Spleen (tissue), 11 donors: ENCODE results near the gene TMEM52B. TPM values are rescaled to one million over a fixed set of nuclear protein-coding genes. Genes with fewer than 3 reads are reported as not detected.
"Not testable (repeated sequence)": the region's sequence is repeated elsewhere in the genome, so short reads cannot be mapped to it uniquely, and the experiment has no call there.

Experiments used
- DNase-seq: peaks from one replicate; pipeline ENCODE4 v3.0.0-alpha.2; 2020
- H3K27ac ChIP-seq, 8 donors: fragments of 200-600 bp; sonication (generic) in 7 of 8; 1 replicate in 4 of 8; 2 replicates in 4 of 8; pipeline versions ENCODE4 v1.5.0 to v1.8.0; 2016 to 2021; ENCODE audit warnings: inconsistent platforms in 4 of 8, mild to moderate bottlenecking in 4 of 8, moderate library complexity in 1 of 8
- H3K27me3 ChIP-seq, 7 donors: fragments of 200-600 bp; sonication (generic) in 6 of 7; replicated peaks in 1 of 7; 1 replicate in 4 of 7; 2 replicates in 3 of 7; pipeline versions ENCODE4 v1.5.0 to v1.8.0; 2016 to 2021; ENCODE audit warnings: inconsistent platforms in 3 of 7, mild to moderate bottlenecking in 1 of 7
- H3K36me3 ChIP-seq, 6 donors: fragments of 200-600 bp; sonication (generic) in 5 of 6; 1 replicate in 4 of 6; 2 replicates in 2 of 6; pipeline versions ENCODE4 v1.5.0 to v1.8.0; 2016 to 2021; ENCODE audit warnings: inconsistent platforms in 2 of 6
- H3K4me1 ChIP-seq, 6 donors: fragments of 200-600 bp; sonication (generic) in 5 of 6; 1 replicate in 3 of 6; 2 replicates in 3 of 6; pipeline versions ENCODE4 v1.5.0 to v1.8.0; 2016 to 2021; ENCODE audit warnings: inconsistent platforms in 3 of 6
- H3K4me3 ChIP-seq, 8 donors: fragments of 200-600 bp; sonication (generic) in 7 of 8; 1 replicate in 4 of 8; 2 replicates in 4 of 8; pipeline versions ENCODE4 v1.5.0 to v1.8.0; 2016 to 2021; ENCODE audit warnings: inconsistent platforms in 4 of 8, mild to moderate bottlenecking in 4 of 8, moderate library complexity in 2 of 8
- H3K9me3 ChIP-seq, 8 donors: fragments of 200-600 bp; sonication (generic) in 7 of 8; 1 replicate in 4 of 8; 2 replicates in 4 of 8; pipeline versions ENCODE4 v1.5.0 to v1.8.0; 2016 to 2021; ENCODE audit warnings: inconsistent platforms in 4 of 8
- POLR2A ChIP-seq, 3 donors: fragments of 450-650 bp; IDR thresholded peaks; one replicate each; pipeline ENCODE4 v1.5.1; 2017; ENCODE audit warnings: antibody characterized with exemption in 3 of 3, mild to moderate bottlenecking in 1 of 3
- POLR2AphosphoS5 ChIP-seq, 3 donors: sonication (generic); formaldehyde crosslinking; IDR thresholded peaks; one replicate each; pipeline ENCODE4 v1.5.1; 2017; ENCODE audit warnings: antibody characterized with exemption in 3 of 3
- WGBS, 5 donors: extraction: QIAGEN DNeasy Blood & Tissue Kit in 3 of 5; methylation state at CpG; one replicate each; pipeline versions ENCODE4 v1.1.5 to v1.1.7; 2013 to 2018; 5-methylcytosine and 5-hydroxymethylcytosine counted together
- intact Hi-C: fragments of 100-400 bp; cut with DNase I; formaldehyde crosslinking; loops from one replicate; pipeline ENCODE4 v1.15.0; 2023; ENCODE audit warnings: low total_unique reads
- polyA plus RNA-seq, 3 donors: library from polyadenylated mRNA; stranded (reverse); fragments of 200-250 nt; gene quantifications; one replicate each; pipeline ENCODE4 v1.2.1, GENCODE V29; 2013
- total RNA-seq, 7 donors: library from RNA; depleted of rRNA in 3 of 7; stranded (reverse); fragments of >200 nt in 3 of 7; fragmentation: NEBNext Ultra II Directional in 4 of 7; extraction: Animal tissue kit (Norgen Biotek cat#: 25700) in 4 of 7; gene quantifications; one replicate each; pipeline versions ENCODE4 v1.1.0 to v1.2.1, GENCODE V29; 2016 to 2021
- TF ChIP-seq, protein P1 (sequence below), 11 experiments: fragments of 200-600 bp in 7 of 11; fragments of 450-650 bp in 4 of 11; sonication (generic) in 4 of 11; IDR thresholded peaks in 8 of 11; conservative IDR thresholded peaks in 3 of 11; 1 replicate in 7 of 11; 2 replicates in 4 of 11; pipeline versions ENCODE4 v1.4.0 to v1.8.0; 2016 to 2021; ENCODE audit warnings: antibody characterized with exemption in 11 of 11, inconsistent platforms in 4 of 11, mild to moderate bottlenecking in 1 of 11
- donor health status: healthy with polysubstance abuse.
- donor health status: DM: no; HTN: no; CAD: no; lungs with moderate emphysema.
- donor health status: DM: no; HTN: no; CAD: no.
- donor health status: Bipolar disorder and iron deficiency.
- donor health status: healthy.
- donor health status: DM: no; HTN: no; CAD: no.
- donor health status: DM: yes; HTN: yes; CAD: no.

The TMEM52B gene
- total and polyA plus RNA-seq, 10 donors: 0.06 to 0.40 (median 0.19) TPM; not detected in 7

DNA sequence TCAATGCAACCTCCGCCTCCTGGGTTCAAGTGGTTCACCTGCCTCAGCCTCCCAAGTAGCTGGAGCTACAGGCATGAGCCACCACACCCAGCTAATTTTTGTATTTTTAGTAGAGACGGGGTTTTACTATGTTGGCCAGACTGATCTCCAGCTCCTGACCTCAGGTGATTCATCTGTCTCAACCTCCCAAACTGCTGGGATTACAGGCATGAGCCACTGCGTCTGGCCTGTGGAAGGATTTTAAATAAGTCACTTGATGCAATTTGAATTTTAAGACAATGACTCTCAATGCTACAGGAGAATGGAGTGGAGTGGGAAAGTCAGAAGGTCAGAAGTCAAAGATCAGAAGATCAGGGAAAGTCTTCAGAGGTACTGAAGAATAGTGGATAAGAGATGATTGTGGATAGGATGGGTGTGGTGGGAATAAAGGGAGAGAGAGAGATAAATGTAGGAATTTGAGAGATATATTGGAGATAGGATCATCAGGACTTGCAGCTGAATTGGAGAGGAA, 15.4 kb downstream of the TMEM52B start:
- no peak overlapping the region for H3K27ac ChIP-seq
- H3K4me3 ChIP-seq: no peak overlapping the region
- WGBS, 5 donors: 89 to 96% (median 91%) methylated on average over 3 of the region's 3 CpGs
- H3K36me3 ChIP-seq: no peaks in the 10 kb centered on the region
- peaks cover 0 to 51% (median 8%) of the 10 kb centered on the region in 7 donors for H3K27me3 ChIP-seq
- peaks cover 0 to 25% (median 11%) of the 10 kb centered on the region in 6 donors for H3K4me1 ChIP-seq
- H3K9me3 ChIP-seq: no peaks in the 10 kb centered on the region
- DNase-seq: no peak
- intact Hi-C loops: no loop called here
- TF ChIP-seq POLR2A (IDR thresholded peaks at IDR 0.05) (no peak), POLR2AphosphoS5 (IDR thresholded peaks at IDR 0.05) (no peak)
- TF ChIP-seq, protein P1, sequence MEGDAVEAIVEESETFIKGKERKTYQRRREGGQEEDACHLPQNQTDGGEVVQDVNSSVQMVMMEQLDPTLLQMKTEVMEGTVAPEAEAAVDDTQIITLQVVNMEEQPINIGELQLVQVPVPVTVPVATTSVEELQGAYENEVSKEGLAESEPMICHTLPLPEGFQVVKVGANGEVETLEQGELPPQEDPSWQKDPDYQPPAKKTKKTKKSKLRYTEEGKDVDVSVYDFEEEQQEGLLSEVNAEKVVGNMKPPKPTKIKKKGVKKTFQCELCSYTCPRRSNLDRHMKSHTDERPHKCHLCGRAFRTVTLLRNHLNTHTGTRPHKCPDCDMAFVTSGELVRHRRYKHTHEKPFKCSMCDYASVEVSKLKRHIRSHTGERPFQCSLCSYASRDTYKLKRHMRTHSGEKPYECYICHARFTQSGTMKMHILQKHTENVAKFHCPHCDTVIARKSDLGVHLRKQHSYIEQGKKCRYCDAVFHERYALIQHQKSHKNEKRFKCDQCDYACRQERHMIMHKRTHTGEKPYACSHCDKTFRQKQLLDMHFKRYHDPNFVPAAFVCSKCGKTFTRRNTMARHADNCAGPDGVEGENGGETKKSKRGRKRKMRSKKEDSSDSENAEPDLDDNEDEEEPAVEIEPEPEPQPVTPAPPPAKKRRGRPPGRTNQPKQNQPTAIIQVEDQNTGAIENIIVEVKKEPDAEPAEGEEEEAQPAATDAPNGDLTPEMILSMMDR (IDR thresholded peaks at IDR 0.05 in 8 of 11, conservative IDR thresholded peaks at IDR 0.05 in 3 of 11): no peak

DNA sequence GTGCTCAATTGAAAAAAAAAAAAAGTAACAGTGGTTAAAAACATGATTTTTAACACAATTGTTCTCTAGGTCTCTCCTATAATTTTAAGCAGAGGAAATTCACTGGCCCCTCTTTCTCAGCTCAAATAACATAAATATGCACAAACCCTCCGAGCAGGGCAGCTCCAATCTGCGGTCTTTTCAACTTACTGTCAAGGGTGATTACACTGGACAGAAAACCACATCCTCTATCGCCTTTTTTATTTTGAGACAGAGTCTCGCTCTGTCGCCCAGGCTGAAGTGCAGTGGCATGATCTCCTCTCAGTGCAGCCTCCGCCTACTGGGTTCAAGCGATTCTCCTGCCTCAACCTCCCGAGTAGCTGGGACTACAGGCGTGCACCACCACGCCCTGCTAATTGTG, 17.4 kb downstream of the TMEM52B start:
- no peak for DNase-seq
- H3K4me1 ChIP-seq: peaks cover 0 to 18% (median 8%) of the 10 kb centered on the region in 6 donors
- no peak overlapping the region for H3K4me3 ChIP-seq
- H3K9me3 ChIP-seq: no peaks in the 10 kb centered on the region
- WGBS, 5 donors: 46 to 66% (median 51%) methylated on average over 10 of the region's 10 CpGs
- H3K36me3 ChIP-seq: no peaks in the 10 kb centered on the region
- no peak overlapping the region for H3K27ac ChIP-seq
- H3K27me3 ChIP-seq: peaks cover 0 to 53% (median 8%) of the 10 kb centered on the region in 7 donors
- TF ChIP-seq, protein P1 (IDR thresholded peaks at IDR 0.05 in 8 of 11, conservative IDR thresholded peaks at IDR 0.05 in 3 of 11): no peak
- TF ChIP-seq POLR2AphosphoS5 (IDR thresholded peaks at IDR 0.05): no peak
- no peak for TF ChIP-seq POLR2A (IDR thresholded peaks at IDR 0.05)
- intact Hi-C loops: no loop called here

DNA sequence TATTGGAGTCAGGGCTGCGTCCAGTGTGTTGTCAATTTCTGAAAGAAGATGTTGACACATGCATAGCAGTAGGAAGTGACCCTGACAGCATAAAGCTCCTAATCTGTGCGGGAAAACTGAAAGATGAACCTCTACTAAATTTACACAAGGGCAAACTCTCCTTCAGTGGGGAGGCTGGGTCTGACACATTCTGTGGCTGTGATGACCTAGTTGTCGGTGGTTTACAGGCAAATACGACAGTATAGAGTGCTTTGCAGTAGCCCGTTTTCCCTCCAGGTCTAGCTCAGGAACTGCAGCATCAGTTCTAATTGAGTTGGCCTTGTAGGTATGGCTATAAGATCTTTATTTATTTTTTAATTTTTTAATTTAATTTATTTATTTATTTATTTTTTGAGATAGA, 19.0 kb downstream of the TMEM52B start:
- Histone ChIP-seq H3K9me3 (no peaks in the 10 kb centered on the region), H3K4me3 (no peak overlapping the region), H3K27ac (no peak overlapping the region), H3K4me1 (peaks cover 0 to 18% (median 8%) of the 10 kb centered on the region in 6 donors), H3K27me3 (peaks cover 0 to 38% (median 8%) of the 10 kb centered on the region in 7 donors), H3K36me3 (no peaks in the 10 kb centered on the region)
- intact Hi-C loops: no loop called here
- no peak for DNase-seq
- whole genome bisulfite sequencing, 5 donors: 65 to 91% (median 82%) methylated on average over 5 of the region's 5 CpGs
- TF ChIP-seq, protein P1 (IDR thresholded peaks at IDR 0.05 in 8 of 11, conservative IDR thresholded peaks at IDR 0.05 in 3 of 11): no peak
- TF ChIP-seq POLR2AphosphoS5 (IDR thresholded peaks at IDR 0.05): no peak
- TF ChIP-seq POLR2A (IDR thresholded peaks at IDR 0.05): no peak

DNA sequence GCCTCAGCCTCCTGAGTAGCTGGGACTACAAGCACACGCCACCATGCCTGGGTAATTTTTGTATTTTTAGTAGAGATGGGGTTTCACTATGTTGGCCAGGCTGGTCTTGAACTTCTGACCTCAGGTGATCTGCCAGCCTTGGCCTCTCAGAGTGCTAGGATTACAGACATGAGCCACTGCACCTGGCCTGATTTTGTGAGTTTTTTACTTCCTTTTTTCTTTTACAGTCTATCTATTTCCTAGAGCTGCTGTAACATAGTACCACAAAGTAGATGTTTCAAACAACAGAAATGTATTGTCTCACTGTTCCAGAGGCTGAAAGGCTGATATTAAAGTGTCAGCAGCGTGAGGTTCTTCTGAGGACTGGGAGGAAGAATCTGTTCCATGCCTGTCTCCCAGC, 25.7 kb downstream of the TMEM52B start:
- H3K4me1 ChIP-seq, H3K4me3 ChIP-seq, H3K27ac ChIP-seq, H3K36me3 ChIP-seq, H3K9me3 ChIP-seq, DNase-seq, H3K27me3 ChIP-seq, intact Hi-C loops: not testable (repeated sequence)
- 74 to 87% (median 82%) methylated on average over 2 of the region's 2 CpGs for WGBS, 5 donors
